GM21423 (cell line): Measurements from ENCODE around the gene METTL13.
A peak's percentile ranks its signal among the peaks of the same experiment; 100 is the strongest.
"Not testable (repeated sequence)": the region's sequence is repeated elsewhere in the genome, so short reads cannot be mapped to it uniquely, and the experiment has no call there.

Experiments used
- ATAC-seq: cut with Tn5 transposase; IDR thresholded peaks from one replicate; pipeline ENCODE4 v1.9.1; 2021; ENCODE audit warnings: mild to moderate bottlenecking, moderate library complexity; ENCODE audit not compliant: unreplicated experiment

METTL13 gene

DNA sequence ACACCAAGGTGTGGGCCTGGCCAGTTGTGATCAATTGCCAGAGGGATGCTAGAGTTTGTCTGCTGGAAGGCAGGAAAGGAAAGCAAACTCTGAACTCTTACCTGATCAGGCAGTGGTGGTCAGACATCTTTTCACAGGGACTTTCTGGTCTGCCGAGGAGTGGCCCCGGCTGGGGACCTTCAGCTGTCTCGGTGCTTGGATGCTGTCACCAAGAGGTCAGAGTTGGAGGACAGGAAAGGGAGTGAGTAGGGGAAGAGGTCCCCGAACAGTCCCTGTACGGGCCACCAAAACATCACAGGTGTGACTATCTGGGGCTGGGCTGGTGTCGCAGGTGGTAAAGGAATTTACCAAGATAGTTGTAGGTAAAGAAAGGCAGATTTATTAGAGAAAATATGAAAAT, 17.7 kb upstream of the METTL13 start:
- ATAC-seq: no peak

DNA sequence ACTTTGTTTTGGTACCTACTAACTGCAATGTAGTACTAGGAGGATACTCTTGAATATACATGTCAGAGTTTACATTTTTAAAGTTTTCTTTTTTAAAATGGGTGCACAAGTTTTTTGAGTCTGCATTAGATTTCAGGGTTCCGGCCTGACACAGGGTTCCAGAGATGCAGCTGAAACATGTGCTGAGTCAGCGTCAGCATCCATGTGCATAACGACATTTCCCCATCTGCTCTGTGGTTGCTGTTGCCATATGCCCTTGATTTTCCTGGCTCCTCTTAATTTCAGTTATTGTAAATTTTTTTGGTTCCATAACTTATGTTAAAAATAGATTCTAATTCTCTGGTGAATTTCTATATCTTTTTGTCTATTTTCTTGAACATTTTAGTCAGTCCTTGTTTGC, 12.3 kb upstream of the METTL13 start:
- ATAC-seq: no peak

DNA sequence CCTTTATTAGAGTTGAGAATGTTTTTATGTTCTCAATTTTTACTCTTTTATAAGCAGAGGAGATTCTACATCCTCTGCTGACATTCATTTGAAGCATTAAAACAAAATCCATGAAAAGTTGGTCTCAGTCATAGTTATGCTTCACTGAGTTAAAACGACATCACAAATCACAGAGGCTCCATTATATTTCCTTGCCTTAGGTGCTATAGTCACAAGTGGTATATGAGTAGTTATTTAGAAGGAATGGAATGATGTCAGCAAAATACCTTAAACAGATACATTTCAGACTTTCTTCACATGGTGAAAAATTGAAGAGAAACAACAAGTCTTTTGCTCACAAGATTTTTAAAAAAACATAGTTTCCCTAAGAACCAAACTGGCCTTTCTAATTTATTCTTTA, 11.7 kb upstream of the METTL13 start:
- ATAC-seq: no peak

DNA sequence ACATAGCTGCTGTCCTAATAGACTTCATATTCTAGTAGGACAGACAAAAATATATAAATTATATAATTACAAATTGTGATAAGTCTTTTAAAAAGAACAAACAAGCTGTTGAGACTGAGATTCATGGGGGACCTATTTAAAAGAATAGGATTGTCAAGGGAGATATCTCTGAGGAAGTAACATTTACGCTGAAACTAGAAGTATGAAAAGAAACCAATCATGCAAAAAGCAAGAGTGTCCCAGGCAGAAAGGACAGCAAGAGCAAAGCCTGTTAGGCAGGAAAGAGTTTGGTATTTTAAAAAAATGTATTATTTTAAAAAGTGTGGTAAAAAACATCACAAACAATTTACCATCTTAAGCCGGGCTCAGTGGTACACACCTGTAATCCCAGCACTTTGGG, 9.1 kb upstream of the METTL13 start:
- ATAC-seq: no peak

DNA sequence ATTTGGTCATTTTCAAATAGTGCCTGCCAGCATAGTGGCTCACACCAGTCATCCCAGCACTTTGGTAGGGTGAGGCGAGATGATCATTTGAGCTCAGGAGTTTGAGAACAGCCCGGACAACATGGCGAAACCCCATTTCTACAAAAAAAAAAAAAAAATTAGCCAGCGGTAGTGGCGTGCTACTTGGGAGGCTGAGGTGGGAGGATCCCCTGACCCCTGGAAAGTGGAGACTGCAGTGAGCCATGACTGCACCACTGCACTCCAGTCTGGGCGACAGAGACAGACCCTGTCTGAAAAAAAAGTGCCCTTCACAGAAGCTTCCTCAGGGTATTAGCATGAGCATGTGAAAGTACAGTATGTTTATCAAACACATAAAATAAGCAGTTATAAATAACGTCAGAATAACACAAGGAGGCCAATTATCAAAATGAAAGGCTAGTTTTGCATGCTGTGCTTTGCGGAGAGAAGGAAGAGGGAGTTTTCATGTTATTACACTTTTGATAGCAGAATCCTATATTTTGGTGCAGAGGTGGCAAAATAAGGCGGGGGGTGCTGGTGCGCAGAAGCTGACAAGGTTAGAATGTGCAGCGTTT, 781 bp upstream of the METTL13 start:
- ATAC-seq: no peak

DNA sequence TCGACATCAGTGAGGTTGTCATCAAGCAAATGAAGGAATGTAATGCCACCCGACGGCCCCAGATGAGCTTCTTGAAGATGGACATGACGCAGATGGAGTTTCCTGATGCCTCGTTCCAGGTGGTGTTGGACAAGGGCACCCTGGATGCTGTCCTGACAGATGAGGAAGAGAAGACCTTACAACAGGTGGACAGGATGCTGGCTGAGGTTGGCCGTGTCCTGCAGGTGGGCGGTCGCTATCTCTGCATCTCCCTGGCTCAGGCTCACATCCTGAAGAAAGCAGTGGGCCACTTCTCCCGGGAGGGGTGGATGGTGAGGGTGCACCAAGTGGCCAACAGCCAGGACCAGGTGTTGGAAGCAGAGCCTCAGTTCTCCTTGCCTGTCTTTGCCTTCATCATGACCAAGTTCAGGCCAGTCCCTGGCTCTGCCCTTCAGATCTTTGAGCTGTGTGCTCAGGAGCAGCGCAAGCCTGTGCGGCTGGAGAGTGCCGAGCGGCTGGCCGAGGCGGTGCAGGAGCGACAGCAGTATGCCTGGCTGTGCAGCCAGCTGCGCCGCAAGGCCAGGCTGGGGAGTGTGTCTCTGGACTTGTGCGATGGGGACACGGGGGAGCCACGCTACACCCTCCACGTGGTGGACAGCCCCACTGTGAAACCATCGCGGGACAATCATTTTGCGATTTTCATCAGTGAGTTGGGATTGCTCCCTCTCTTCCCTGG, 2.5 kb downstream of the METTL13 start:
- no peak for ATAC-seq

DNA sequence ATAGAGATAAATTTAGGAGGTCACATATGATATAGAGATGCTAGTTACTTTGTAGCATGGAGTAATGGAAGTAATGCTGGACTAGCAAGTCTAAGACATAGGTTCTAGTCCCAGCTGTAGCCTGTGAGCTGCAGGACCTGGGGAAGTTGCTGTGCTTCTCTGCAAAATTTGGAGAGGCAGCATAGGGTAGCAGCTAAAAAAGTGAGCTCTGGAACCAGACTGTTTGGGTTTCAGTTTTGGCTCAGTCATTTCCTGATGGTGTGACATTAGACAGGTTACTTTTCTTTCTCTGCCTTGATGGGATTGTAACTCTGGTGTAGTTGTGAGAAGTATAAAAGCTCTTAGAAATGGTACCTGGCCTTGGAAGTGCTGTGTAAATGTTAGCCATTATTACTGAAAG, 3.3 kb downstream of the METTL13 start:
- ATAC-seq: no peak

DNA sequence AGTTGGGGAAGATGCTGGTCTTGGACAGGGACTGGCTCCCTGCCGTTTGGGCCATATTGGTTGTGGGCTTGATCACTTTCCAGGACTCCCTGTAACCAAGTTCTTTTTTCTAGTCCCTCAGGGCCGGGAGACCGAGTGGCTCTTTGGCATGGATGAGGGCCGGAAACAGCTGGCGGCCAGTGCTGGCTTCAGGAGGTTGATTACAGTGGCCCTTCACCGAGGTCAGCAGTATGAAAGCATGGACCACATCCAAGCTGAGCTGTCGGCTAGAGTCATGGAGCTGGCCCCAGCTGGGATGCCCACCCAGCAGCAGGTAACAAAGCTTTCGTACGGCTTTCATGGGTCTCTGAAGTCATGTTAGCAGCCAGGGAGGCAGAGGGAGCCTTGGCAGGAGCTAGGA, 4.3 kb downstream of the METTL13 start:
- ATAC-seq: no peak

DNA sequence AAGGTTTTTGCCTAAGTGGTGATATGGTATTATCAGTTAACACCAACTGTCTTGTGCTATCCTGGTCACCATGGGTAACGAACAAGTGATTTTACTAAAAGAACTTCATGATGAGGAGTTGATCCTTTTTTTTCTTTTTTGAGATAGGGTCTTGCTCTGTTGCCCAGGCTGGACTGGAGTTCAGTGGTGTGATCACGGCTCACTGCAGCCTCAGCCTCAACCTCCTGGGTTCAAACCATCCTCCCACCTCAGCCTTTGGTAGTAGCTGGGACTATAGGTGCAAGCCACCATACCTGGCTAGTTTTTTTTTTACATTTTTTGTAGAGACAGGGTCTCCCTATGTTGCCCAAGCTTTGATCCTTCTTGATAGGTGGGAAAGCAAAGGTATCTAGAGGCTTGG, 5.1 kb downstream of the METTL13 start:
- no peak for ATAC-seq

DNA sequence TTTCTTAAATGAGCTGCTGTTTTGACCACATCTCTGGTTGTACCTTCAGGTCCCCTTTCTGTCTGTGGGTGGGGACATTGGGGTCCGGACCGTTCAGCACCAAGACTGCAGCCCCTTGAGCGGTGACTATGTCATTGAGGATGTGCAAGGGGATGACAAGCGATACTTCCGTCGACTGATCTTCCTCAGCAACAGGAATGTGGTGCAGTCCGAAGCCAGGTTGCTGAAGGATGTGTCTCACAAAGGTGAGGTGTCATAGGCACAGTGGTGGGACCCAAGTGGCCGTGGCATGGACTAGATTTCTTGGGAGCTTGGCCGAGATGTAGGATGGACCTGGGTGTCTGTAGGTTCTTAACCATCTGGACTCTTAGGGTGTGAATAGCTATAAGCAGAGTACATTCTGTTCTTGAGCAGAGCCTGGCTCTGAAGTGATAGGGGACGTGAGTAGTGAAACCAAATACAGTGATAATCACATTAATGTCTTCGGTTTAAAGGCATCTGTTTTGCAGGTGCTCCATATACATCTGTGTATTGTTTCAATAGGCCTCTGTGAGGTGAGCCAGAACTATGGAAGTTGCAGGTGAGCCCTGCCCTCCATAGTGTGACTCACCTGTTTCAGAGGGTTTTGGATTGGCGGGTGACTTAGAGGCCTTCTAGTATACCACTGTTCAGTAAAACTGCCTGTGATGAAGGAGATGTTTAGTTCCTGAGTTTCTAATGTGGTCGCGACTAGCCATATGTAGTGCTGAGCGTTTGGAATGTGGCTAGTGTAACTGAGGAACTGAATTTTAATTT, 6.4 kb downstream of the METTL13 start:
- ATAC-seq: no peak

DNA sequence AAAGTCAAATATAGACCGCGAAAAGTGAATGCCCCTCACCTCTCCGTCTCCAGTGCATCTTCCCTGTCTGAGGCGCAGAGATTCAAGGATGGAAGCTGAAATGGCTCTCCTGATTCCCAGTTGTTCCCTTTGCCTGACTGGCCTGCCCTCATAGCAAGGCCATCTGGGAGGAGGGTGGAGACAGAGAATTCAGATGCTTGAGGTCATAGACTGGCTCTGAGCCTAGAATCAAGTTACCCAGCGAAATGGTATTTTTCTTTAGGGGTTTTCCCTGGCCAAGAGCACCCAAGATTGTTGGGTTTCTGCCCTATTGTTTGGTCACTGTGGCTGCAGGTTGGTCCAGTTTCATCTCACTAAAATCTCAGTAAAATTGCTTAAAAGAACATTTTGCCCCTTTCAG, 7.2 kb downstream of the METTL13 start:
- ATAC-seq: no peak

DNA sequence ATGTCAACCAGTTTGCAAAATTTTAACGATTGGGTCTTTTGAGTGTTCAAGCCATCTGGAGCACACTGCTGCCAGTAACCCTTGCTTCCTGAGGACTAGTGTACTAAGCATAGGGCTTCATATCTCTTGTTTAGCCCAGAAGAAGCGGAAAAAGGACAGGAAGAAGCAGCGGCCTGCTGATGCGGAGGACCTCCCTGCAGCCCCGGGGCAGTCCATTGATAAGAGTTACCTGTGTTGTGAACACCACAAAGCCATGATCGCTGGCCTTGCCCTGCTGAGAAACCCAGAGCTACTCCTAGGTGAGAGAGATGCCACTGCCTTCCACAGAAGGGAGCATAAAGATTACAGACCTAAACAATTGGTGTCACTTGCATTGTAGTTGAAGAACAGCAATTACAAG, 8.9 kb downstream of the METTL13 start:
- no peak for ATAC-seq

DNA sequence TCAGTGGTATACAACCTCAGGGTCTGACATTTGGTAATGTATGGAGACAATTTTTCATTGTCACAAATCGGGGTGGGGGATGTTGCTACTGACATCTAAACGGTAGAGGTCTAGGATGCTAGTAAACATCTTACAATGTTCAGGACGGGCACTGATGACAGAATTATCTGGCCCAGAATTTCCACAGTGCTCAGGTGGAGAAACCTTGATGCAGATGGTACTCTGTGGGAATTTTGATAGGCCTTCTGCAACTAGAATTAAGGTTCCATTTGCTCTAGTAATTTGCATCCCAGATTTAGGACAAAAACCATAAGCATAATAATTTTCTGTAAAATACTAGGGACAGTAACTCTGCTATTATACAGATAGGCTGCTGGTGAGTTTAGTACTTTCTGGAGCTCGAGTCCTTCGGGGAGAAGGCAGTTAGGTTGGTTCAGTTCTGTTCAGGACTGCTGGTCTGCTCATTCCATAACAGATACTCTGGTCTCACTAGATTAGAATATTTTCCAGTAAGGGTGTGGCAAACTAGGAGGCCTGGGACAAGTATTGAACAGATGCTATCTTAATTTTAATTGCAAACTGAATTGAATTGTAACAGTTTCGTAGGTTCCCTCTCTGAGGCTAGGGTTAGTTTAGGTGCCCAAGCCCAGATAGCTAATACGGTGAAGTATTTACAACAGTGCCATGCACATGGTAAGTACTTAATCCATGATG, 11.4 kb downstream of the METTL13 start:
- no peak for ATAC-seq

DNA sequence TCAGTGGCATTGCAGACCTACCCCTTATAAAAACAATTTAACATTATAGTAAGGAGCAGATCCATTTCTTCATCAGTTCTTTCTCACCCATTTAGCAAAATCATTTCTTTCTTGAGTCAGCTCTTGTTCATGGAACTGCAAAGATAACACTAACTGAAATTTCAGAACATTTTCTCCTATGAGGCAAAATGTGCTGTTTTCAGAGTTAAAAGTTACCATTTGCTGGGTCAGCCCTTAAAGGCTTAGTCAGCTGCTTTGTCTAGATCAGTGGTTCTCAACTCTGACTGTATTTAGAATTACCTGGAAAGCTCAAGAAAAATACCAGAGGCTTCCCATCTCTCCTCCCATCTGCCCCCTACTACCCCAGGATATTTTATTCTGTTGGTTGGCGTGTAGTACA, 12.2 kb downstream of the METTL13 start:
- ATAC-seq: no peak

DNA sequence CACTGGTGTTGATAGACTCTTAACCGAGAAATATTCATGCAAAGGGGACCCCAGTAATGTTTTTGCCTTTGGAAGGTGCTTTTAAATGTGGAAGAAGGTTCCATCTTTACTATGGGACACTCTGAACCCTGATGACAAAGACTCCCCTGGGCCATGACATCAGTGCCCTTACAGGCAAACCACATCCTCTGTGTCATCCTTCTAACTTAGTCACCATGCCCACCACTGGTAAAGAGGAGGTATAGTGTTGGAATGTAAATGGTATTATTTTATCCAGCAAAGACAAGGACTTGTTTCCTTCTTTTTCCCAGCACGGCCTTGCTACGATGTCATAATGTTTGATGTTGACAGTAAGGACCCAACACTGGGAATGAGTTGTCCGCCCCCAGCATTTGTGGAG, 12.6 kb downstream of the METTL13 start:
- peak; percentile 46 for ATAC-seq

DNA sequence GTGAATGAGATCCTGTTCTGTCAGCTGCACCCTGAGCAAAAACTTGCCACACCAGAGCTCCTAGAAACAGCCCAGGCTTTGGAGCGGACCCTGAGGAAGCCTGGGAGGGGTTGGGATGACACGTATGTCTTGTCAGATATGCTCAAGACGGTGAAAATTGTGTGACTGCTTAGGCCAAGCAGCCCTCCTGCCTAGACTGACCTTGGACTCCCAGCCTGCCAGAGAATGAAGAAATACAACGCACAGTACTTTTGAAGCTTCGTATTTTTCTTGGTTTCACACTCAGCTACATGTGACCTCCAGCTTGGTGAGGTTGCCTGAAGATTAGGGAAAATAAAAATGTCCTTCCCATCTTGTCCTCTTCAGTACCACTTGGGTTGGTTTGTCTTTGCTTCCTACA, 15.1 kb downstream of the METTL13 start:
- ATAC-seq: no peak

DNA sequence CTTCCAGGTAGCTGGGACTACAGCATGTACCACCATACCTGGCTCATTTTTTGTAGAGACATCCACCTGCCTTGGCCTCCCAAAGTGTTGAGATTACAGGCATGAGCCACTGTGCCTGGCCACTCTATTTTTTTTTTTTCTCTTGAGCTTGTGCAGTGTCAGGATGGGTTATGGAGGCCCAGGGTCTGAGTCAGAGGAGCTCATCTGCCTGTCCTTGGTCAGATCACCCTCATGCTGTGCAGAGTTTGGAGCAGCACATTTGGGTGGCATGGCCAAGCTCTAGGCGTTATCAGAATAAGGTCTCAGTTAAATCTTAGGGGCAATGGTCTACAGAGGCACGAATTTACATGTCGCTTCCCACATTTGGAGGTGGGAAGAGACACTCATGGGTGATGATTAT, 16.9 kb downstream of the METTL13 start:
- no peak for ATAC-seq

DNA sequence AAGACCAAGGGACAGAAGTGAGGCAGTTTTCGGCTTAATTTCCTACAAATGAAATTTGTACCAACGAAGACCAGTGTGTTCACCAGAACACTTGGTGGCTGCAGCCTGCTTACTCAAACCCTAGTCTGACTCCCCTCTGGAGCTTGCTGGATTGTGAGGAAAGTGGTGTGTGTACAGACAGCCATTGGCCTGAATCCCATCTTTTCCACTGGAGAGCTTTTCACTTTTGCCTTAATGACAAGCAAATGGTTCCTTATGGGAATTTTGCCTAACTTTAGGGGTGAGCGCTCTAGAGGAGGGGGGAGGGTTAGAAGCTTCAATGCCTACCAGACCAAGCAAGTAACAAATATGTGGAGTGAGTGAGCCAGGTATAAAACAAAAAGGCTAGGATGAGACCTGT, 17.3 kb downstream of the METTL13 start:
- ATAC-seq: no peak

DNA sequence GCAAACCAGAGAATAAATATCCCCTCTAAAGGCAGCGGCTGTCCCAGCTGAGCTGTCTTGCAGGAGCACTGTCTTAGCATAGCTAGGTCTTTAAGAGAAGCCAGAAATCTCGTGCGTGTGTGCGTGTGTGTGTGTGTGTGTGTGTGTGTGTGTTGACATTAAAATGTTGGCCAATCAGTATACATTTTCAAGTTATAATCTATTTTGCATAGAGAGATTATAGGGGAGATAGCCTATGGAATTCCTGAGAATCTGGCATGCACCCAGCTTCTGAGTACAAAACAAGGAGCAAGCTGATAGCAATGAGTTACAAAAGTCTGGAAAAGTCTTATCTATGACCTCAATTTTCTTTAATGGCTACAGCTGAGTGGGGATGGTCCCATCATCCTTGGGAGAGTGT, 17.7 kb downstream of the METTL13 start:
- ATAC-seq: no peak

DNA sequence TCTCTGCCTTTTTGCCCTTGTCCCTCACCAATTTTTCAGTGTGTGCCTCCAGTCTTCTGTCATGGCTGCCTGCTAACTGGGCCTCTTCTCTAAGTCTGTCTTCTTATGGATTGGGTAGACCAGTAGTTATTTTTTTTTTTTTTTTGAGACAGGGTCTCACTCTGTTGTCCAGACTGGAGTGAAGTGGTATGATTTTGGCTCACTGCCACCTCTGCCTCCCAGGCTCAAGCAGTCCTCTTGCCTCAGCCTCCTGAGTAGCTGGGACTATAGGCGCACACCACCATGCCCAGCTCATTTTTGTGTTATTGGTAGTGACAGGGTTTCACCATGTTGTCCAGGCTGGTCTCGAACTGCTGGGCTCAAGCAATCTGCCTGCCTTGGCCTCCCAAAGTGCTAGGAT, 18.2 kb downstream of the METTL13 start:
- not testable (repeated sequence) for ATAC-seq

DNA sequence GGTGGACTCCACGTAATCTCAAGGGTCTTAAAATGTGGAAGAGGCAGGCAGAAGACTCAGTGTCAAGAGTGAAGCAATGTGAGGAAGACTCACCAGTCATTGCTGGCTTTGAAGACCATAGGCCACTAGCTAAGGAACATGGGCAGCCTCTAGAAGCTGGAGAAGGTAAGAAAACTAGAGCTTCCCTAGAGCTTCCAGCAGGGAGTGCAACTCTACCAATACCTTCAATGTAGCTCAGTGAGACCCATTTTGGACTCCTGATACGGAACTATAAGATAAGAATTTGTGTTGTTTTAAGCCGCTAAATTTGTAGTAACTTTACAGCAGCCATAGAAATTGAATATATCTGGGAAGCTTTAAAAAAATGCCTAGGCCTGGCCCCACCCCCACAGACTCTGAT, 18.9 kb downstream of the METTL13 start:
- ATAC-seq: no peak

DNA sequence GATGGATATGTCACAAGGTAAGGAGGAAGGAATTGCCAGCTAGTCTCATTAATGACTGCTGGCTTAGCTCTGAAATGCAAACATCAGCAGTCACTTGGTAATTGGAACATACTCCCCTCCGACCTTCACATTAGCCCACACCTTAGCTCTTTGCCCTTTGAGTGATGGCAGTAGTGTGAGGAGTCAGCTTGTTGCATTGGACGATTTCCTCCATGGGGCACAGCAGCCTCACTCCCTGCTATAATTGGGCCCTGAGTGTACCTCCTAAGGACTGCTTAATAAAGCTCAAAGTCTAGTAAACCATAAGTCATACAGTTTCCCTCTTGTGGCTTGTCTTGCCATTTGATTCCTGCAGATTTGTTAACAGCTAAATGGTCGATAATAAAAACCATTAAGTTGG, 19.4 kb downstream of the METTL13 start:
- ATAC-seq: no peak
